GM12878 (cell line): ENCODE data around the gene SPATC1L.

ENCODE experiments used
- EZH2 ChIP-seq: IDR thresholded peaks from 2 replicates; pipeline ENCODE4 v1.6.1; 2012; ENCODE audit warnings: low read depth, mild to moderate bottlenecking, control low read depth, inconsistent platforms, low read length, borderline replicate concordance; ENCODE audit not compliant: control insufficient read depth
- GABPA ChIP-seq: IDR thresholded peaks from 2 replicates; pipeline ENCODE4 v1.6.1; 2014; ENCODE audit warnings: antibody characterized with exemption, low read depth, mild to moderate bottlenecking, inconsistent platforms
- PBX3 ChIP-seq: IDR thresholded peaks from 2 replicates; pipeline ENCODE4 v1.6.1; 2011; ENCODE audit warnings: mild to moderate bottlenecking, low read depth, low read length, moderate library complexity; ENCODE audit not compliant: insufficient replicate concordance

DNA sequence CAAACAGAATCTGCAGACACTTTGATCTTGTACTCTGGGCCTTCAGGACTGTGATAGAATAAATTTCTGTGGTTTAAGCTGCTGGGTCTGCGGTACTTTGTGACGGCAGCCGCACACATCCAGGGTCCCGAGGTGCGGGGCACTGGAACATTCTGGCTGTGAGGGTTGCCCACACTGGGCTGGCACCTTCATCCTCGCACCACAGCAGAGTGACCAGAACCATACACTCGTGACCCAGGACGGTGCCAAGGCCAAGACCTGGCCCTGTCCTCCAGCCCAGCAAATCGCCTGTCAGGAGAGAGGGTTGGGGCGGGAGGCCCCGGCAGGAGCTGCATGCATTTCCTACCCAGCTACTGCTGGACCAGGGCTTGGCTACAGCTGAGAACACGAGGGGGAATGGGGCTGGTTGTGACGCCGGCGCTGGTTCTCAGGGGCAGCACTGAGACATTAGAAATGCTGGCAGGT, 26.2 kb downstream of the SPATC1L start:
- TF ChIP-seq EZH2 (no peak), GABPA (no peak), PBX3 (no peak)
